Stimulated activated CD4-positive, alpha-beta T cell treated with anti-CD3 and anti-CD28 coated beads, TNF-alpha, amount 100 ng/mL, for 48 hours (primary cell): Measurements from ENCODE around the gene CFAP58.

Experiments used
- DNase-seq, 3 donors: peaks; one replicate each; pipeline ENCODE4 v3.0.0-alpha.2; 2020; ENCODE audit warnings: low read depth in 3 of 3

Gene CFAP58

DNA sequence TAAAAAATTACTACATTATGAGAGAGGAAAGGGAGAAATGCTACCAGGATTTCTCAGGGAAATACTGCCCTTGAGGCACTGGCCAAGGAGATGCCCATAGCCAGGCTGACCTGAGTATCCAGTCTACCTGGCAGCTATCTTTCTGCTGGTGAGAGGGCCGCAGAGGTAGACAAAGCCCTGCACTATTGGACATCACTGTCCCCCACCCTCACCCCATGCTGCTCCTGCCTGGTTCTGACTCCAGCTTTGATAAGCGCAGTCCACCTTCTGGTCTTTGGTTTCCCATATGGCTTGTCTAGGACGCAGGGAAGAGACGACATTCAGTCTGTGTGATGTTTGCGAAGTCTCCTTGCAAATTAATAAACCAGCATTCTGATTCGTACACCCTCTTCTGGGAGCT is 19.1 kb upstream of the CFAP58 start:
- DNase-seq: no peak

DNA sequence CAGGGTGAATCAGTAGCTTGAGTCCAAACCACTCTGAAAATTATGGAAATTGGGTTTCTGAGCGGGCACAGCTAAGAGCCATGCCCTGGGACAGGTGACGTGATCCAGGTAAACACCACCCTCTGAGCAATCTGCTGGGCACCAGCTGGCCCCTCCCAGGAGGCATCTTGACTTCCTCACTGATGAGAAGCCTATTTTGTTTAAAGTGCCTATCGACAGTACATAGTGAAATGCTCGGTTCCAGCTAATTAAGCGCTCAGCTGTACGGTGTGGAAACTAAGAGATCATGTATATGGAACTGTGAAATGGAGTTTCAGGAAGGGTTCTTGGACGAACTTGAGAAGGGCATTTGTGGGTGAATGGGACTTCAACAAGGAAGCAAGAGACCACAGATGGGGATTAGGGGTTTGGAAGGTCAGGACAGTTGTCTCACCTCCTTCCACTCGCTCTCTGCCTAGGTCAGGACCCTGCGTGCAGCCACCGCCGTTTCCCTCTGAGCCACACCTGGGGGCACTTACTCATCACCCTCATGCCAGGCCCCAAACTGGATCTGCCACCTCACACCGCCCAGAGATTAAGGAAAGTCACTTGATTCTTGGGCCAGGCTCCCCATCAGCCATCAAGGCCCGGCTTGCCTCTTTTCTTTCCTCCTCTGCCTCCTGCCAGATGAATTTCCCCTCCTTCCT is 18.5 kb upstream of the CFAP58 start:
- DNase-seq: no peak

DNA sequence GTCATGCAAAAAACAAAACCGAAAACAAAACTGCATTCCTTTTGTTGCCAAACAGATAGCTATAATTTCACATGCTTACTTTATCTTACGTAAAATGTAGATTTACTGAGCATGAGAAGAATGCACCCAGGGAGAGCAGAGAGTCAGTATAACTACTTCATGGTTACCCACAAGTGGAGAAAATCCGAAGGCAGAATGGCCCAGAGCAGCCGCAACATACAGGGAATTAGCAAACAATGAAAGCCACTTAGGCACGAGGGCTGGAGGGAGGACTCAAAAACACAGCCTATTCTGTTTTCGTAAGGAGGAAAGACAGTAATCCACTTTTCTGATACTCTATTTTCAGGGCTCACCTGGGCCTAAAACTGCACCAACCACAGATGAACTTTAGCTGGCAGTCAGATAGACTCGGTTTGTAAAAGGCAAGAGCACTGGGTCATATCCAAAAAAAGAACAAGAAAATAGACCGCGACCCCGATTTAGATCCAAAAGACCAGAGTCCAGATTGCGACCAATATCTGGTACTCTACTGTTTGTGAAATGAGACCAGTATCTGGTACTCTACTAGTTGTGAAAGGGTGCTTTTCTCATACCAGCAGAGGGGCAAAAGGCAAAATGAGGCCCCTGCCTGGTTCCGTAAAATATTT is 16.7 kb upstream of the CFAP58 start:
- no peak for DNase-seq

DNA sequence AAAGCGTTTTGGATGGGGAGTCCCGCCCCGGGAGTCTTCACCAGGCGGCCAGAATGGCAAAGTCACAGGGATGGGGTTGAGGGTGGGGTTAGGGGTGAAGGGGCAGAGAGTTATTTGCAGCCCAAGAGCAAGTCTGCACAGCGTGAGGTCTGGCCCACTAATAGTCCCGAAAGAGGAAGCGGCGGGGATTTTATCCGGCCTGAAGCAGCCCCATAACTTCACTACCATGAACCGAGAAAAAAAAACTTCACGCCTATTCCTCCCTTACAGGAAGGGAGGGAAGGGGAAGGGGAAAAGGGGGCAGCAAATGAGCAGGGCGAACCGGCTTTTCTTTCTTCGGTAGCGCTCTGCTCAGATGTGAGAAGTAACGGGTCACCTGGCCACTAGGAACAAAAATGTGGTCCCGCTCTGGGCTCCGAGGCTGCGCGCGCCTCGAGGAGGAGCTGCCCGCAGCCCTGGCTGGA is 16.1 kb upstream of the CFAP58 start:
- DNase-seq: no peak

DNA sequence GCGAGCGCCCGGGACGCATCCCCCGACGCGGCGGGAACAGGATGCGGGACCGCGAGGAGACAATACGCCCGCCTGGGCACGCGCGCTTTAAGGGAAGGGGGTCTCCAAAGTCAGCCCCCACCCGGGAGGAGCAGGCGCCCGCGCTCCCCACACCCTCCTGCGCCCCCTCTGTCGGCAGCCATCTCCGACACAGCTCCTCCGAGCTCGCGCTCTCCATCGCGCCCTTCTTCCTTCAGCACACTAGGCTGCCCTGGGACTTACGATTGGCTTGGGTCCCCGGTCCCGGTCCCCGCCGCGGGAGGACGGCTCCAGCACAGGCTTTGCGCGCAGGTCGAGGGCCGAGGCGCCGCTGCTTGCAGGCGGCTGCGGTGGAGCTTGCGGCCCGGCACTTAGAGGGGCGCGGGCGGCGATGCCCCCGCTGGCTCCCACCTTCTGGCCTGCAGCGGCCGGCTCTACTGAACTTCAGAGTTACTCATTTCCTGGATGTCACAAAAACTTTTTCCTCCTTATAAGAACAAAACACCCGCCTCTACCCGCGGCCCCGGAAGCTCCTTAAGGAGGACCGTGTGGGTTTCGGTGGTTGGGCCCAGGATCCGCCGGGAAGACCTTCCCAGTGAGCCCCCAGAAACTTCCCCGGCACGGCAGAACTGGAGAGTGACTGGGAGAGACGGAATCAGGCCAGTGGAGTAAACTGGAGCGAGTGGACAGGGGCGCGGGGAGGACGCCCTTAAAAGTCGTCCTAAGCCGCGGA is 15.5 kb upstream of the CFAP58 start, which contains the start of gene ITPRIP:
Gene ITPRIP (minus strand): TSS at position 481 of the 751 bp plus-strand sequence. CDS start 22,414 bp downstream, outside the sequence.
- DNase-seq: peak; percentile 44 to 64 (median 51)

DNA sequence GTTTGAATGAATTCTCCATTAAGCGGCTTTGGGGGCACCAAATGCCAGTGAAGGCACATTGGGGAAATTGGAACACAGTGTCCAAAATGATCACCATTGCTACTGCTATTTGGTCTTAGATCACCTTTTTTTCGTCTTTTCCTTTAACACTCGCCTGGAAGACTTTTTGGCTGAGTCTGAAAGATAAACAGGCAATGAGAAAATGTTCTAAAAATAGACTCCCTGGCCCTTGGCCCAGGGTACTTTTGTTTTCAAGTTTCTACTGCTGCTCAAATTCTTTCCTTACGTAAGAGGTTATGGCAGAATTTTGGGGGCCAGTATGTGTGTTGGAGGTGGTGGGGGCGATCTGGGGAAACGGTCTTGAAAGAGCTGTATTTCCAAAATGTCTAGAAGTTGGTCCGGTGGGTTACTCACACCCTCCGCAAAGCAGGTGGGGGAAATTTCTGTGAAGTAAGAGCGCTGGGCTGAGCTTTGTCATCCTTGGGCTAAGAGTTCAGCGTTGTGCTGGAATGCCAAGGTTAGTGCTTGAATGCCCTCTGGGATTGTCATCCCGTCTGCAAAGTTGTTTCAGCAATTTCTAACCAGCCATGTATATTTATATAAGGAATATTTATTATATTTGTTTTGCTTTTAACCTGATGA is 14.0 kb upstream of the CFAP58 start:
- no peak for DNase-seq

DNA sequence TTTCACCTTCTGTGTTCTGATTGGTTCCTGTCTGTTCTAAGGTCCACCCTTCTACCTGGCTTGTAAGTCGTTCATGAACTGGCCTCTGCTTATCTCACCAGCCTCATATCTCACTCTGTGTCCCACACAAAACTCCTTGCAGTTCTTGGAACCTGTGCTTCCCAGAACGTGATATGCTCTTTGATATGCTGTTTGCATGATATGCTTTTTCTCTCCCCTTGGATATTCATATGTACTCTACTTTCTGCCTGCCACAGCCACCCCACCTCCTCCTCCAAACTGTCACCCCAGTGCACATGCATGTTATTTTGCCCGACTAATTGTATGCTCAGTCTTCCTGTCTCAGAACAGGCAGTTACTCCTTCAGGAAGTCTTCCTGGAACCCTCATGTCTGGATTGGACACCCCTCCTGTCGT is 13.5 kb upstream of the CFAP58 start:
- DNase-seq: no peak

GRCh38 chr10:104340641-104341040 is 13.0 kb upstream of the CFAP58 start:
- no peak for DNase-seq

- no peak for DNase-seq
These were observed 10.7 kb upstream of the CFAP58 start for GRCh38 chr10:104342941-104343411.

- DNase-seq: no peak
These were observed 9.4 kb upstream of the CFAP58 start for GRCh38 chr10:104344219-104344618.

DNA sequence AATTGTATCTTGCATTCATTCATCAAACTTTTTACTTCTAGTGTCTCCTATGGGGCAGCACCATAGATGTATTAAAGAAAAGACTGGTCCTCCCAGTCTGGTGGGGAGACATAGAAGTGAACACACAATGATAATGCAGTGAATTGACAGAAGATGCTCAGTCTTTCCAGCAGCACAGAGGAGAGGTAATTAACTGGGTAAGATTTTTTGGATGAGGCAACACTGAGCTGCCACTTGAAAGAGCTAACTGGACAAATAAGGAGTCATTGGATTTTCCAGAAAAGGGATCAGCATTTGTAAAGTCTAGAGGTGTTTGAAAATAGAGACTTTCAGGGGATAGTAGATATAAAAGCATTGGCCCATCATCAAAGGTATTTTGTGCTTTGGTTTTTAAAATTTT is 8.1 kb upstream of the CFAP58 start:
- DNase-seq: no peak

DNA sequence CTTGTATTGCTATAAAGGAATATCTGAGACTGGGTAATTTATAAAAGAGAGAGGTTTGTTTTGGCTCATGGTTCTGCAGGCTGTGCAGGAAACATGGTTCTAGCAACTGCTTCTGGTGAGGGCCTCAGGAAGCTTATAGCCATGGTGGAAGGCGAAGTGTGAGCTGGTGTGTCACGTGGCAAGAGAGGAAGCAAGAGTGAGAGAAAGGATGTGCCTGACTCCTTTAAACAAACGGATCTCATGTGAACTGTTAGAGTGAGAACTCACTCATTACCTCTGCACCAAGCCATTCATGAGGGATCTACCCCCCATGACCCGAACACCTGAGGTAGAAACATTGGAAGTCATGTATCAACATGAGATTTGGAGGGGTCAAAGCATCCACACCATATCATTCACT is 7.7 kb upstream of the CFAP58 start:
- DNase-seq: no peak

GRCh38 chr10:104347295-104348045 is 6.2 kb upstream of the CFAP58 start:
- DNase-seq: no peak

GRCh38 chr10:104348601-104349000 is 5.0 kb upstream of the CFAP58 start:
- no peak for DNase-seq

GRCh38 chr10:104349623-104350126 is 4.0 kb upstream of the CFAP58 start:
- no peak for DNase-seq

DNA sequence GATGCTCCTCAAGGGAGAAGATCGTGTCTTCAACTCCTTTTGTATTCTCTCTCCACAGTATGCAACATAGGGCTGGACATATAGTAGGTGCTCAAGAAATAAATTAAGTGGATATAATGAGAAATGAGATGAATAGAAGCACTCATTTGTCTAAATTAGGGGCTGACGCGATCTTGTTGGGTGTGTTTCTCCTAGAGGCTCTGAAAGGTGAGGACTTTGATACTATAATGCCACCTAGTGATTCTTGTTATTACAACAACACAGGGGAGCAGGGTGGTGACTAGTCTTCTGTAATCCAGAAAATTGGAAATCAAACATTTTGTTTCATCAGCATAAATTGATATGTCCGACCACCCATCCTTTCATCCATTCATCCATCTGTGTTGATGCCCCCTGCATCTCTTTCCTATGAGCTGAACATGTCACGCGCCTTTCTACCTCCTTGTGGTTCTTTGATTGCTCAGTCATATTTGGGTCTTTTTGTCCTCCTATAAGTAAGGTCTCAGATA is 3.5 kb upstream of the CFAP58 start:
- DNase-seq: no peak

DNA sequence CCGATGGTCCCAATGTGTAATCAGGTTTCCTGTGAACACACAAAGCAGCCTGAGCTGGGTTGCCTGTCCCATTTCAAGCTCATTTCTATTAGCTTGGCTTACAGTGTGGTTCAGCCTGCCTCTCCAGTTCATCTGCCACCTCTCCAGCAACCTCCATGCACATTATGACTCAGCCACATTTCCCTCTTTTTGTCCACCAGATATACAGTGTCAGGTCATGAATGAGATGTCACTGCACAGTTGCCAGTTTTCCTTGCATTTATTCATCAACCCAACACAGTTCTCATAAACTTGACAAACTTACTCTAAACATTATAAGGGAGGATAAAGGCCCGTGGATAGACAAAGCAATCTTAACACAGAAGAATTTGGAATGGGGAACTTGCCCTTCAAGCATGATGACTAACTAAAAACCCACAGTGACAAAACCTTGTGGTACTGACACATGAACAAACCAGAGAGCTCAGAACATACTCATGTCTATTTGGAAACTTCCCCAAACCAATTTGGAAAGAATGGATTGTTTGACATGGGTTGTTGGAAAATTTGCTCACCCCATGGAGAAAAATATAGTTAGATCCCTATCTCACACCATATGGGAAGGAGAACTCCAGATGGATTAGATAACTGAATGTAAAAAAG is 2.5 kb upstream of the CFAP58 start:
- no peak for DNase-seq

DNA sequence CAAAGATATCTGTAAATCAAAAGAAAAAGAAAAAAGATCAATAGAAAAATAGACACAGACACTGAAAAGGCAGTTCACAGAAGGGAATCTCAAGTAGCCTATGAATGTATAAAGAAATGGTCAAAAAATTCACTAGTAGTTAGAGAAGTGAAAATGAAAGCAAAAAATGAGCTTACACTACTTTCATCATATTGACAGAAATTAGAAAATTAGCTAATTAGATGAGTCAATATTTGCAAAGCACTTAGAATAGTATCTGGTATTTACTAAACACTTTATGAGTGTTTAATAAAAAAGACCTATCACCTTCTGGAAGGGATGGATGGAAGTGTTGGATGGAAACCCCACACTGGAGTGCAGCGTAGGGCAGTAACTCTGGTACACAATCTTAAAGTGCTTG is 1.7 kb upstream of the CFAP58 start:
- no peak for DNase-seq

DNA sequence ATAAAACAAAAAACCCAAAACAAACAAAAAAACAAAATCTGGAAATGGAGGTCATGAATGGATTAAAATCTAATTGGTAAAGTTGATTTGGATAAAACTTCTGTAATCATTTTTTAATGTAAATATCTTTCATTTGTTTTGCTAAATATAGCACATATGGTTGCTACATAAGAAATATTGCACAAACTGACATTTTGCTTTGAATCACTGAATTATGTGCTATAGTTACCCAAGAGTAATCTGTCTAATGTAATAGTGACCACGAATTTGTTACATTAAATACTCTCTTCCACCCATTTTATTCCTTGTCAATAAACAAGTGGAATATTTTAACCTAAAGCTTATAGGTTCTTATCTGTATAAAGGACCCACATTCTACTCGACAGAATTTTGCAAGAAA is 6.2 kb downstream of the CFAP58 start:
- DNase-seq: no peak

- no peak for DNase-seq
These were observed 14.3 kb downstream of the CFAP58 start for GRCh38 chr10:104367904-104368303.
